Prostate gland (tissue), 2 donors: ENCODE measurements around the gene FGF1. TPM values are rescaled to one million over a fixed set of nuclear protein-coding genes. Genes with fewer than 3 reads are reported as not detected.

ENCODE experiments used
- DNase-seq: peaks from one replicate; pipeline ENCODE4 v3.0.0-alpha.2; 2019; ENCODE audit warnings: low spot score
- H3K27ac ChIP-seq, 2 donors: fragments of 200-600 bp; sonication (generic); 2 replicates each; pipeline ENCODE4 v1.5.1; 2017 to 2019
- H3K27me3 ChIP-seq: fragments of 200-600 bp; sonication (generic); replicated peaks from 2 replicates; pipeline ENCODE4 v1.5.1; 2019; ENCODE audit not compliant: insufficient read depth
- H3K36me3 ChIP-seq, 2 donors: fragments of 200-600 bp; sonication (generic); 1 replicate in 1 of 2; 2 replicates in 1 of 2; pipeline versions ENCODE4 v1.5.1 to v1.8.1; 2017 to 2019
- H3K4me1 ChIP-seq: fragments of 200-600 bp; sonication (generic); replicated peaks from 2 replicates; pipeline ENCODE4 v1.5.1; 2019
- H3K4me3 ChIP-seq, 2 donors: fragments of 200-600 bp; sonication (generic); 2 replicates each; pipeline ENCODE4 v1.5.1; 2017 to 2019
- H3K9me3 ChIP-seq: fragments of 200-600 bp; sonication (generic); 2 replicates; pipeline ENCODE4 v1.5.1; 2017
- CTCF ChIP-seq, 4 experiments: fragments of 200-600 bp in 2 of 4; fragments of 450-650 bp in 2 of 4; sonication (generic) in 2 of 4; IDR thresholded peaks; 1 replicate in 3 of 4; 2 replicates in 1 of 4; pipeline ENCODE4 v1.5.1; 2016 to 2019; ENCODE audit warnings: antibody characterized with exemption in 4 of 4, mild to moderate bottlenecking in 2 of 4, moderate library complexity in 2 of 4
- POLR2A ChIP-seq: fragments of 450-650 bp; IDR thresholded peaks from one replicate; pipeline ENCODE4 v1.6.1; 2016; ENCODE audit warnings: antibody characterized with exemption, mild to moderate bottlenecking
- POLR2AphosphoS5 ChIP-seq: sonication (generic); formaldehyde crosslinking; IDR thresholded peaks from one replicate; pipeline ENCODE4 v1.6.1; 2017; ENCODE audit warnings: antibody characterized with exemption
- WGBS: methylation state at CpG from one replicate; pipeline ENCODE4 v1.1.5; 2018; 5-methylcytosine and 5-hydroxymethylcytosine counted together
- intact Hi-C: fragments of 100-400 bp; cut with DNase I; formaldehyde crosslinking; loops from one replicate; pipeline ENCODE4 v1.14.2; 2022
- total RNA-seq, 2 donors: library from RNA; depleted of rRNA; stranded (reverse); fragments of >200 nt; gene quantifications; one replicate each; pipeline ENCODE4 v1.1.0, GENCODE V29; 2016

Gene FGF1
- total RNA-seq, 2 donors from 2014 or later: 2.0 to 9.4 TPM

GRCh38 chr5:142589720-142590119 lies 96.2 kb downstream of the FGF1 start:
- no peak for DNase-seq
- intact Hi-C loops: no loop called here
- Histone ChIP-seq H3K4me3 (no peak overlapping the region), H3K36me3 (no peaks in the 10 kb centered on the region), H3K9me3 (no peaks in the 10 kb centered on the region), H3K4me1 (no peaks in the 10 kb centered on the region), H3K27ac (no peak overlapping the region), H3K27me3 (no peaks in the 10 kb centered on the region)
- 92% methylated on average over 1 of the region's 1 CpG for WGBS
- TF ChIP-seq POLR2A (no peak), CTCF (IDR thresholded peaks at IDR 0.05) (no peak), POLR2AphosphoS5 (no peak)

GRCh38 chr5:142587354-142587965 lies 98.4 kb downstream of the FGF1 start:
- intact Hi-C loops: no loop called here
- no peaks in the 10 kb centered on the region for H3K9me3 ChIP-seq
- no peak overlapping the region for H3K4me3 ChIP-seq
- no peaks in the 10 kb centered on the region for H3K36me3 ChIP-seq
- no peak for TF ChIP-seq POLR2AphosphoS5
- TF ChIP-seq CTCF (IDR thresholded peaks at IDR 0.05): peak in 1 of 4 experiments; percentile 8
- no peak for TF ChIP-seq POLR2A
- H3K4me1 ChIP-seq: no peaks in the 10 kb centered on the region
- DNase-seq: no peak
- no peak overlapping the region for H3K27ac ChIP-seq
- H3K27me3 ChIP-seq: no peaks in the 10 kb centered on the region
- WGBS: 75% methylated on average over 6 of the region's 6 CpGs

GRCh38 chr5:142586552-142586951 lies 99.3 kb downstream of the FGF1 start:
- intact Hi-C loops: no loop called here
- H3K4me3 ChIP-seq: no peak overlapping the region
- 74% methylated on average over 4 of the region's 4 CpGs for WGBS
- no peaks in the 10 kb centered on the region for H3K9me3 ChIP-seq
- no peaks in the 10 kb centered on the region for H3K36me3 ChIP-seq
- TF ChIP-seq CTCF (IDR thresholded peaks at IDR 0.05): no peak
- no peaks in the 10 kb centered on the region for H3K4me1 ChIP-seq
- no peak for DNase-seq
- H3K27ac ChIP-seq: no peak overlapping the region
- no peaks in the 10 kb centered on the region for H3K27me3 ChIP-seq

- intact Hi-C loops: no loop called here
- TF ChIP-seq POLR2AphosphoS5: no peak
- no peak for TF ChIP-seq CTCF (IDR thresholded peaks at IDR 0.05)
- TF ChIP-seq POLR2A: no peak
- Histone ChIP-seq H3K4me3 (no peak overlapping the region), H3K9me3 (no peaks in the 10 kb centered on the region), H3K4me1 (no peaks in the 10 kb centered on the region), H3K27me3 (no peaks in the 10 kb centered on the region), H3K27ac (no peak overlapping the region), H3K36me3 (no peaks in the 10 kb centered on the region)
- 93% methylated on average over 4 of the region's 4 CpGs for whole genome bisulfite sequencing
- no peak for DNase-seq
These were observed 100.4 kb downstream of the FGF1 start for GRCh38 chr5:142585451-142585850.

GRCh38 chr5:142584891-142585290 lies 101.0 kb downstream of the FGF1 start:
- Histone ChIP-seq H3K36me3 (no peaks in the 10 kb centered on the region), H3K27ac (no peak overlapping the region), H3K4me1 (no peaks in the 10 kb centered on the region), H3K4me3 (no peak overlapping the region), H3K27me3 (no peaks in the 10 kb centered on the region), H3K9me3 (no peaks in the 10 kb centered on the region)
- 35% methylated on average over 1 of the region's 1 CpG for WGBS
- TF ChIP-seq CTCF (IDR thresholded peaks at IDR 0.05): no peak
- TF ChIP-seq POLR2AphosphoS5: no peak
- TF ChIP-seq POLR2A: no peak
- no peak for DNase-seq
- intact Hi-C loops: no loop called here
